ENCODE measurements around the gene GMDS.

DNA sequence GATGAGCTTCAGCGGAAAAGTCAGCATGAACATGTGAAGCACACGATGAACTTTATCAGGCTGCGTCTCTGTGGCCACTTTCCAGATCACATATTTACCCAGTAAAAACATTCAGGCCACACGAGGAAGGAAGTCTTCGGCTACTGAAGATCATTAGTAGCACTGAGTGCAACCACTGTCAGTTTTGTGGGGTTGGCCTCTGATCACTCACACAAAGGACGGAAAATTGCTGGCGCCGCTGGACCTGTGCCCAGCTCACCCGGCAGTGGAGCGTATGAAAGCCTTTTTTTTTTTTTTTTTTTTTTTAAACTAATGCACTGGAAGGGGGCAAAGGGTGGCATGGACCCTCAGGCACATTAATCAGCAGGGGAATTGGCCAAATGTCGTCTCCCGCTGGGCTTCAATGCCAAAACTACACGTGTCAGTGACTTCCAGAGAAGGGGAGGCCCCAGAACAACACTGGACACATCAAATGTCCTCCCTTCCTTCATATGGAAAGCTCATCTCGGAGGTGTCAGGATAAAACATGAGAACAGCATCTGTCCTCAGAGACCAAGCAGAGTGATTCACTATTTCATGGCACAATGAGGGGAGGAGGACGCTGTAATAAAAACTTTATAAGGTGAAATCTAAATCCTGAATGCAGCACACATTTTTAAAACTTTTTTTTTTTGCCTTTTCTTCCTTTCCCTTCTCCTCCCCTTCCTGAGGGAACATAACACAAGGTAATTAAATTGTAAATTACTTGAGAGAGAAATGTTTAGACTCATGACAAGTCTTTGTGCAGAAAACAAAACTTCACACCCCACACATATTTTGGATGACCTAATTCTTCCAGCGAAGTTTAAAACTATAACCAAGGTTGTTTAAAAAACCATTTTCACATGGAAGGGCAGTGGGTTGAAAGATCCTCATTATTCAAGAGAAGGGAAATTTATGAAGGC, 412.3 kb downstream of the GMDS start:
- TF ChIP-seq, protein P1, sequence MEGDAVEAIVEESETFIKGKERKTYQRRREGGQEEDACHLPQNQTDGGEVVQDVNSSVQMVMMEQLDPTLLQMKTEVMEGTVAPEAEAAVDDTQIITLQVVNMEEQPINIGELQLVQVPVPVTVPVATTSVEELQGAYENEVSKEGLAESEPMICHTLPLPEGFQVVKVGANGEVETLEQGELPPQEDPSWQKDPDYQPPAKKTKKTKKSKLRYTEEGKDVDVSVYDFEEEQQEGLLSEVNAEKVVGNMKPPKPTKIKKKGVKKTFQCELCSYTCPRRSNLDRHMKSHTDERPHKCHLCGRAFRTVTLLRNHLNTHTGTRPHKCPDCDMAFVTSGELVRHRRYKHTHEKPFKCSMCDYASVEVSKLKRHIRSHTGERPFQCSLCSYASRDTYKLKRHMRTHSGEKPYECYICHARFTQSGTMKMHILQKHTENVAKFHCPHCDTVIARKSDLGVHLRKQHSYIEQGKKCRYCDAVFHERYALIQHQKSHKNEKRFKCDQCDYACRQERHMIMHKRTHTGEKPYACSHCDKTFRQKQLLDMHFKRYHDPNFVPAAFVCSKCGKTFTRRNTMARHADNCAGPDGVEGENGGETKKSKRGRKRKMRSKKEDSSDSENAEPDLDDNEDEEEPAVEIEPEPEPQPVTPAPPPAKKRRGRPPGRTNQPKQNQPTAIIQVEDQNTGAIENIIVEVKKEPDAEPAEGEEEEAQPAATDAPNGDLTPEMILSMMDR (IDR thresholded peaks at IDR 0.05 in 4 of 5, conservative IDR thresholded peaks at IDR 0.05 in 1 of 5), result no peak
- no peak for TF ChIP-seq POLR2A (IDR thresholded peaks at IDR 0.05)

Measured in gastrocnemius medialis (tissue), 4 donors.